ENCODE data around the gene CTNNA1. TPM values are rescaled to one million over a fixed set of nuclear protein-coding genes. Genes with fewer than 3 reads are reported as not detected.

Gene CTNNA1
- total and polyA plus RNA-seq, 2 of the 8 experiments (the other 6 are each of a cell fraction or from before 2014, with no cell fraction given) = 115 to 349 TPM

GRCh38 chr5:138783976-138784375 is 30.8 kb downstream of the CTNNA1 start:
- no peak overlapping the region for H4K5ac ChIP-seq (ENCODE audit: insufficient read length, low read depth, low read length)
- DNase-seq (ENCODE audit: low read depth in 1 of 2, low spot score in 2 of 2) = no peak
- no peak overlapping the region for H2BK5ac ChIP-seq (ENCODE audit: low read depth, low read length)
- no peak overlapping the region for H2BK15ac ChIP-seq (ENCODE audit: low read length)
- WGBS, 2 experiments (ENCODE audit: extremely low coverage in 1 of 2, insufficient coverage in 1 of 2, insufficient read length in 1 of 2, insufficient replicate concordance in 2 of 2, low coverage in 1 of 2, low lambda C conversion rate in 2 of 2, missing lambda C conversion rate in 1 of 2) = 89% methylated on average over 7 of the region's 7 CpGs; no CpG with 5 or more reads in 1 of the 2 experiments
- ChIA-PET CTCF (ENCODE audit: partially characterized antibody) (interaction anchor here (1.0 to 1.3 kb wide), 2 partner anchors 32 to 41 kb away, joined by 3 read pairs; no protein-coding TSS in a partner anchor), POLR2A (ENCODE audit: partially characterized antibody) (interaction anchor here (1.1 to 1.2 kb wide), 2 partner anchors 28 to 30 kb away, joined by 3 read pairs; no protein-coding TSS in a partner anchor)
- no peak overlapping the region for H2BK120ac ChIP-seq (replicated peaks; ENCODE audit: low read depth, low read length)
- H3K79me1 ChIP-seq (ENCODE audit: low read depth, low read length) = no peaks in the 10 kb centered on the region; the same call in 1 of the 2 replicates
- peaks cover 4 to 33% (median 8%) of the 10 kb centered on the region in 4 experiments for H3K36me3 ChIP-seq (ENCODE audit: control insufficient read depth in 2 of 4, insufficient read depth in 4 of 4, low read length in 3 of 4)
- no peaks in the 10 kb centered on the region for H3K9me3 ChIP-seq (ENCODE audit: insufficient read depth in 2 of 2, low read depth in 1 of 2, low read length in 1 of 2)
- no peak overlapping the region for H3K14ac ChIP-seq (ENCODE audit: insufficient read length)
- H3K27ac ChIP-seq (ENCODE audit: low read depth, low read length) = no peak overlapping the region
- no peak overlapping the region for H3K4ac ChIP-seq (replicated peaks; ENCODE audit: insufficient read length, low read depth, low read length)
- no peaks in the 10 kb centered on the region for H3K23me2 ChIP-seq (ENCODE audit: low read depth, low read length)
- no peak overlapping the region for H3K56ac ChIP-seq (replicated peaks; ENCODE audit: insufficient read length, low read depth, low read length)
- H3K18ac ChIP-seq (ENCODE audit: extremely low read depth, low read length) = no peak overlapping the region
- H2AK5ac ChIP-seq (ENCODE audit: low read depth, low read length) = no peak overlapping the region
- no peak overlapping the region for H4K91ac ChIP-seq (replicated peaks; ENCODE audit: insufficient read length, low read length)
- no peak overlapping the region for H3K9ac ChIP-seq (replicated peaks in 1 of 4; ENCODE audit: extremely low read depth in 1 of 4, low read depth in 3 of 4, low read length in 3 of 4)
- no peak overlapping the region for H2AFZ ChIP-seq (ENCODE audit: low read length)
- no peak overlapping the region for H2BK20ac ChIP-seq (ENCODE audit: low read length)
- H3K4me2 ChIP-seq (ENCODE audit: insufficient read depth in 1 of 2, low read depth in 2 of 2, low read length in 2 of 2) = no peak overlapping the region
- peaks cover under 1 to 2% of the 10 kb centered on the region in 2 experiments for H4K20me1 ChIP-seq (replicated peaks in 1 of 2; ENCODE audit: control insufficient read depth in 1 of 2, insufficient read depth in 2 of 2, low read length in 2 of 2)
- H3K23ac ChIP-seq (ENCODE audit: insufficient read length) = no peak overlapping the region
- no peaks in the 10 kb centered on the region for H3K27me3 ChIP-seq (replicated peaks in 1 of 4; ENCODE audit: control insufficient read depth in 3 of 4, extremely low read depth in 1 of 4, insufficient read depth in 3 of 4, low read length in 3 of 4)
- no peak for FAIRE-seq
- H3K4me3 ChIP-seq (ENCODE audit: extremely low read depth in 1 of 4, insufficient read depth in 2 of 4, low read depth in 3 of 4, low read length in 4 of 4) = no peak overlapping the region
- H4K8ac ChIP-seq (ENCODE audit: extremely low read depth, insufficient read depth, low read length) = no peak overlapping the region
- peaks cover 0 to 56% of the 10 kb centered on the region in 2 experiments; a peak in 3 of 4 replicates for H3K79me2 ChIP-seq (ENCODE audit: control insufficient read depth in 1 of 2, insufficient read depth in 2 of 2, low read length in 2 of 2)
- H3K4me1 ChIP-seq (replicated peaks in 1 of 4; ENCODE audit: control insufficient read depth in 3 of 4, insufficient read depth in 4 of 4, low read length in 3 of 4) = no peaks in the 10 kb centered on the region; a peak in 1 of 7 replicates
- H2BK12ac ChIP-seq (ENCODE audit: low read depth, low read length) = no peak overlapping the region
- TF ChIP-seq RFX5 (IDR thresholded peaks at IDR 0.05; ENCODE audit: borderline replicate concordance, low read depth, low read length) (no peak), BACH1 (IDR thresholded peaks at IDR 0.05; ENCODE audit: low read length) (no peak), E2F6 (IDR thresholded peaks at IDR 0.05) (no peak)
